Spinal cord (tissue), 10 donors: Measurements from ENCODE around the gene PNMA8C. TPM values are rescaled to one million over a fixed set of nuclear protein-coding genes. Genes with fewer than 3 reads are reported as not detected.
"Not testable (repeated sequence)": the region's sequence is repeated elsewhere in the genome, so short reads cannot be mapped to it uniquely, and the experiment has no call there.

ENCODE experiments used
- DNase-seq, 6 donors: peaks; one replicate each; pipeline versions ENCODE4 v3.0.0 to v3.0.0-alpha.2; 2013 to 2015; ENCODE audit warnings: low spot score in 6 of 6, low read depth in 4 of 6
- H3K27ac ChIP-seq: one replicate; pipeline ENCODE4 v1.5.1; 2013; ENCODE audit warnings: low read depth, low read length, control low read depth
- H3K27me3 ChIP-seq: one replicate; pipeline ENCODE4 v1.6.1; 2013; ENCODE audit warnings: low read length; ENCODE audit not compliant: control insufficient read depth, insufficient read depth
- H3K36me3 ChIP-seq: one replicate; pipeline ENCODE4 v1.6.1; 2013; ENCODE audit warnings: low read length; ENCODE audit not compliant: control insufficient read depth, insufficient read depth
- H3K4me1 ChIP-seq: one replicate; pipeline ENCODE4 v1.6.1; 2013; ENCODE audit warnings: low read length; ENCODE audit not compliant: control insufficient read depth, insufficient read depth
- H3K4me3 ChIP-seq: one replicate; pipeline ENCODE4 v1.5.1; 2013; ENCODE audit warnings: low read depth, low read length, control low read depth
- H3K9me3 ChIP-seq: one replicate; pipeline ENCODE4 v1.6.1; 2013; ENCODE audit warnings: low read length; ENCODE audit not compliant: control insufficient read depth, insufficient read depth
- WGBS: methylation state at CpG from one replicate; pipeline ENCODE4 v1.1.5; 2013; ENCODE audit warnings: missing lambda C conversion rate; ENCODE audit not compliant: insufficient coverage; 5-methylcytosine and 5-hydroxymethylcytosine counted together
- polyA plus RNA-seq, 2 donors: library from polyadenylated mRNA; unstranded; fragments of 120-200 nt; gene quantifications; one replicate each; pipeline ENCODE4 v1.2.1, GENCODE V29; 2013; ENCODE audit not compliant: insufficient read length in 2 of 2
- total RNA-seq, 2 donors: library from RNA; depleted of rRNA in 1 of 2; stranded (reverse); fragments of 120-200 nt in 1 of 2; fragments of >200 nt in 1 of 2; gene quantifications; one replicate each; pipeline versions ENCODE4 v1.2.3 to v1.2.4, GENCODE V29; 2013 to 2014
- donor health status: healthy.

PNMA8C gene
- total and polyA plus RNA-seq, 4 donors, result 8.7 to 31.9 (median 22.4) TPM

DNA sequence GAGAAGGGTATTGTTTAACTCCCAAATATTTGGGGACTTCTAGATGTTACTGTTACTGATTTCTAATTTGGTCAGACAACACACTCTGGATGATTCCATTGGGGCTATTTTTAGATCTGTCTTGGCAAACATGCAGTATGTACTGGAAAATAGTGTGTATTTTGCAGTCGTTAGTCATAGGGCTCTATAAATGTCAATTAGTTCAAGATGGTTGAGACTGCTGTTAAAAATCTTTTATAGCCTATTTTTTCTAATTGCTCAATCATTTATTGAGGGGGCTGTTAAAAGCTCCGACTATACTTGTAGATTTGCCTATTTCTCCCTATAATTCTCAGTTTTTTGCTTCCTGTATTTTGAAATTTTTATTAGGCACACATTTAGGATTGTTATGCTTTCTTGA is 50.5 kb downstream of the PNMA8C start:
- H3K9me3 ChIP-seq, result no peaks in the 10 kb centered on the region
- H3K4me3 ChIP-seq, result no peak overlapping the region
- no peak overlapping the region for H3K27ac ChIP-seq
- H3K4me1 ChIP-seq, result peaks cover 17% of the 10 kb centered on the region
- no peaks in the 10 kb centered on the region for H3K27me3 ChIP-seq
- DNase-seq, result peak in 2 of 6 donors; percentile 50 to 58
- WGBS, result no CpG with 5 or more reads among the region's 2 CpGs
- H3K36me3 ChIP-seq, result peaks cover 65% of the 10 kb centered on the region

DNA sequence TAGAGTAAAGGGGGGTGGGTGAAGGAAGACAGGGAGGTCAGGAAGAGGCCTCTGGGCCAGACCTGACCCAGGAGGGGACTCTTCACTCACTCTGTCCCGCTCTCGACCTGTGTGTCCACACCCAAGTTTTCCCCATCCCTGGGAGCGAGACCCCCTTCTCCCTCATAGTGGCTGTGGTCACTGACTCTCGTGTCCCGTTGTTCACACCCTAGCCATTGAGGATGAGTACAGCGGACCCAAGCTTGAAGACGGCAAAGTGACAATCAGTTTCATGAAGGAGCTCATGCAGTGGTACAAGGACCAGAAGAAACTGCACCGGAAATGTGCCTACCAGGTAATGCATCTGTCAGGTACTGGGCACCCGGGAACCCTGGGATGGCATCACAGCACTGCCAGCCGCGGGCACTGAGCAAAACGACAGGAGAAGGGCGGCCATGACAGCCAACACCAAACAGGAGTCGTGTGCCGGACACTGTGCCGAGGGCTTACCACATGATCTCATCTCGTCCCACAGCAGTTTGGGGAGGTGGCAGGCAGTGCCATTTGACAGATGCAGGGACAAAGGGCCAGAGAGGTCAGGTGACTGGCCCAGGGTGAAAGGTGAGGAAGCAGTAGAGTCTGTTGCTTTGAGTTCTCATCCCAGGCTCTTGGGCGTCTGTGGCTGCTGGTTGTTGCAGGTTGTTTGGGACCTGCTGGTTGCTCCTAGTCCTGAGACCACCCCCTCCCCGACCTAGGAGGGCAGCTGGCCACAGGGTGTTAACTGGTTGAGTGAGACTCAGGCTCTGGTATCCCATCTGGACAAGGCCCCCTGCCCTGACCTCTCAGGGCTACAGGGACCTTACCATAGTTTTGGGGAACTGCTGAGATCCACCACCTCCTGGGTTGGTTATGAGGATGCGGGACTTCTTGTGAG is 52.2 kb downstream of the PNMA8C start:
- no peaks in the 10 kb centered on the region for H3K9me3 ChIP-seq
- no peak overlapping the region for H3K27ac ChIP-seq
- no peak for DNase-seq
- peaks cover 64% of the 10 kb centered on the region for H3K36me3 ChIP-seq
- H3K4me1 ChIP-seq, result peaks cover 20% of the 10 kb centered on the region
- no peak overlapping the region for H3K4me3 ChIP-seq
- WGBS, result 97% methylated on average over 20 of the region's 20 CpGs
- no peaks in the 10 kb centered on the region for H3K27me3 ChIP-seq

DNA sequence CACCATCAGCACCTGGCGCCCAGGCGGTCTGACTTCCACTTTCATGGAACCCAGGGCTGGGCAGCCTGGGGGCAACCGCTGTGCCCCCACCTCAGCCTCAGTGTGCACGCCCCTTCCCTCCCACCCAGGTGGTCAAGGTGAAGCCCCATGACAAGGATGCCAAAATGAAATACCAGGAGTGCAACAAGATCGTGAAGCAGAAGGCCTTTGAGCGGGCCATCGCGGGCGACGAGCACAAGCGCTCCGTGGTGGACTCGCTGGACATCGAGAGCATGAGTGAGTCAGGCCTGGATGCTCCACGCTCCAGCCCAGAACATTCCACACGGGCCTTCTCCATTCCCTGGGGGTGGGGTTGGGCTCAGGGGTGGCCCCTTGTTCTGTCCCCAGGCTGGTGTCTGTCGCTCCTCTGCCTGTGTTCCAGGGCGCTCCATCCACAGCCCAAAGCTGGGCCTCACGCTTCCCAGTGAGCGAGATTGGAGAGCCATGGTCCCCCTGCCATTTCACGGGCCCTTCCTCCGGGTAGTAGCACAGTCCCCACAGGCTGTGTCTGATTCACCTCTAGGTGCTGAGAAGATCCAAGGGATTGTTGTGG is 53.2 kb downstream of the PNMA8C start:
- H3K9me3 ChIP-seq, DNase-seq, H3K4me3 ChIP-seq, H3K27ac ChIP-seq, H3K27me3 ChIP-seq: not testable (repeated sequence)
- 98% methylated on average over 20 of the region's 22 CpGs for WGBS
- Histone ChIP-seq H3K36me3 (peaks cover 66% of the 10 kb centered on the region), H3K4me1 (peaks cover 20% of the 10 kb centered on the region)

Other genes with a start within 250 kb of the PNMA8C start
- not detected for gene IGFL1, start 199.2 kb downstream of the PNMA8C start, total RNA-seq
- not detected for gene IGFL1, start 199.2 kb downstream of the PNMA8C start, polyA plus RNA-seq
- gene HIF3A, start 131.9 kb downstream of the PNMA8C start, total RNA-seq, result 10 to 100 TPM; 16.9 to 54.9 TPM
- 10 to 100 TPM; 30.4 to 93.8 TPM for gene HIF3A, start 131.9 kb downstream of the PNMA8C start, polyA plus RNA-seq
- 10 to 100 TPM; 52.5 to 77.4 TPM for gene PPP5C, start 81.8 kb downstream of the PNMA8C start, total RNA-seq
- 100 to 1,000 TPM; 142 to 158 TPM for gene PPP5C, start 81.8 kb downstream of the PNMA8C start, polyA plus RNA-seq
- 10 to 100 TPM; 16.6 to 37.9 TPM for gene CCDC8, start 15.4 kb downstream of the PNMA8C start, total RNA-seq
- gene CCDC8, start 15.4 kb downstream of the PNMA8C start, polyA plus RNA-seq, result 10 to 100 TPM; 13.2 to 15.2 TPM
- 10 to 100 TPM; 85.6 to 93.0 TPM for gene PNMA8A, start 42.6 kb upstream of the PNMA8C start, total RNA-seq
- gene PNMA8A, start 42.6 kb upstream of the PNMA8C start, polyA plus RNA-seq, result 100 to 1,000 TPM in 1 of 2 donors, 10 to 100 TPM in 1; 89.7 to 105 TPM
- gene PNMA8B, start 66.9 kb upstream of the PNMA8C start, total RNA-seq, result 10 to 100 TPM; 10.6 to 17.7 TPM
- gene PNMA8B, start 66.9 kb upstream of the PNMA8C start, polyA plus RNA-seq, result 10 to 100 TPM; 30.2 to 31.0 TPM
- gene CALM3, start 172.4 kb upstream of the PNMA8C start, total RNA-seq, result 100 to 1,000 TPM; 219 to 329 TPM
- 1,000 to 10,000 TPM; 1,556 to 1,593 TPM for gene CALM3, start 172.4 kb upstream of the PNMA8C start, polyA plus RNA-seq
- 1 to 10 TPM in 1 of 2 donors, under 1 TPM in 1; 0.77 to 1.9 TPM for gene PTGIR, start 196.2 kb upstream of the PNMA8C start, total RNA-seq
- under 1 TPM; 0.62 to 0.65 TPM for gene PTGIR, start 196.2 kb upstream of the PNMA8C start, polyA plus RNA-seq
- 1 to 10 TPM in 1 of 2 donors, not detected in 1; 1.7 TPM for gene GNG8, start 207.3 kb upstream of the PNMA8C start, total RNA-seq
- 10 to 100 TPM; 10.7 to 13.7 TPM for gene GNG8, start 207.3 kb upstream of the PNMA8C start, polyA plus RNA-seq
- 10 to 100 TPM; 12.8 to 18.4 TPM for gene DACT3, start 232.2 kb upstream of the PNMA8C start, total RNA-seq
- 10 to 100 TPM; 50.0 to 50.8 TPM for gene DACT3, start 232.2 kb upstream of the PNMA8C start, polyA plus RNA-seq